ENCODE measurements around the gene MSLN. TPM values are rescaled to one million over a fixed set of nuclear protein-coding genes. Genes with fewer than 3 reads are reported as not detected.
A peak's percentile ranks its signal among the peaks of the same experiment; 100 is the strongest.

Gene MSLN
- polyA plus RNA-seq, 1 of the 3 experiments (the other 2 are of a cell fraction): 0.02 TPM

- 80% methylated on average over 5 of the region's 12 CpGs for WGBS (ENCODE audit: low lambda C conversion rate)
- Histone ChIP-seq H3F3A (replicated peaks; ENCODE audit: insufficient read depth) (peaks cover 30% of the 10 kb centered on the region), H3K9ac (no peak overlapping the region), H3K27me3 (ENCODE audit: insufficient read depth) (no peaks in the 10 kb centered on the region), H3K36me3 (replicated peaks in 1 of 2; ENCODE audit: control insufficient read depth in 1 of 2, insufficient read depth in 2 of 2, low read length in 1 of 2) (no peaks in the 10 kb centered on the region), H3K4me2 (peak overlapping the region; percentile 47; the same call in 1 of the 2 replicates), H3K79me2 (ENCODE audit: insufficient read depth) (0 out of 2 replicates have a peak, but pooled peaks cover 2% of the 10 kb centered on the region), H3K9me2 (no peaks in the 10 kb centered on the region), H4K20me1 (ENCODE audit: insufficient read depth) (no peaks in the 10 kb centered on the region), H3K4me1 (ENCODE audit: control insufficient read depth in 1 of 2, insufficient read depth in 2 of 2, low read depth in 1 of 2, low read length in 1 of 2) (peaks cover 23 to 42% of the 10 kb centered on the region in 2 experiments; a peak in 2 of 4 replicates), H2AFZ (ENCODE audit: low read depth) (no peak overlapping the region), H3K9me3 (no peaks in the 10 kb centered on the region), H3K4me3 (ENCODE audit: low read depth in 2 of 2, low read length in 1 of 2) (no peak overlapping the region), H3K27ac (ENCODE audit: low read depth in 2 of 2, low read length in 1 of 2) (no peak overlapping the region)
- no peak for DNase-seq
- POLR2A ChIA-PET: no interaction called here
- CTCF ChIA-PET: interaction anchor here (0.9 to 22.4 kb wide), 9 partner anchors 9 to 392 kb away, joined by 4 to 358 read pairs (median 6); partner anchors contain the start of genes ANTKMT, CCDC78, CIAO3 and HAGHL
- TF ChIP-seq USF2 (IDR thresholded peaks at IDR 0.05; ENCODE audit: borderline replicate concordance, low read depth, low read length) (no peak), FOXJ3 (CRISPR knock-in tag; IDR thresholded peaks at IDR 0.05) (no peak), RCOR1 (IDR thresholded peaks at IDR 0.05; ENCODE audit: low read length) (no peak)
These were observed 49.5 kb upstream of the MSLN start for GRCh38 chr16:711084-711483.

- peaks cover 30% of the 10 kb centered on the region for H3F3A ChIP-seq (replicated peaks; ENCODE audit: insufficient read depth)
- 15% methylated on average over 14 of the region's 25 CpGs for WGBS (ENCODE audit: low lambda C conversion rate)
- H3K9me2 ChIP-seq: no peaks in the 10 kb centered on the region
- H3K27me3 ChIP-seq (ENCODE audit: insufficient read depth): no peaks in the 10 kb centered on the region
- POLR2A ChIA-PET: interaction anchor here (0.9 to 1.0 kb wide), 2 partner anchors 13 to 19 kb away, joined by 3 read pairs; no protein-coding TSS in a partner anchor
- peaks cover 6% of the 10 kb centered on the region; the same call in 1 of the 2 replicates for H4K20me1 ChIP-seq (ENCODE audit: insufficient read depth)
- H2AFZ ChIP-seq (ENCODE audit: low read depth): no peak overlapping the region
- peak overlapping the region in 1 of 2 experiments; percentile 37; a peak in 1 of 4 replicates for H3K4me3 ChIP-seq (ENCODE audit: low read depth in 2 of 2, low read length in 1 of 2)
- H3K79me2 ChIP-seq (ENCODE audit: insufficient read depth): 0 out of 2 replicates have a peak, but pooled peaks cover 2% of the 10 kb centered on the region
- peaks cover 23 to 41% of the 10 kb centered on the region in 2 experiments; a peak in 2 of 4 replicates for H3K4me1 ChIP-seq (ENCODE audit: control insufficient read depth in 1 of 2, insufficient read depth in 2 of 2, low read depth in 1 of 2, low read length in 1 of 2)
- no peaks in the 10 kb centered on the region for H3K36me3 ChIP-seq (replicated peaks in 1 of 2; ENCODE audit: control insufficient read depth in 1 of 2, insufficient read depth in 2 of 2, low read length in 1 of 2)
- no peak overlapping the region for H3K9ac ChIP-seq
- peak overlapping the region; percentile 47; the same call in 1 of the 2 replicates for H3K4me2 ChIP-seq
- H3K27ac ChIP-seq (ENCODE audit: low read depth in 2 of 2, low read length in 1 of 2): peak overlapping the region in 1 of 2 experiments; percentile 67; a peak in 1 of 4 replicates
- H3K9me3 ChIP-seq: no peaks in the 10 kb centered on the region
- CTCF ChIA-PET: interaction anchor here (0.6 to 22.4 kb wide), 27 partner anchors 8 to 1513 kb away, joined by 3 to 358 read pairs (median 4); partner anchors contain the start of genes ANTKMT, CCDC78, CHTF18 and CIAO3
- DNase-seq: peak; percentile 93
- TF ChIP-seq GATA2 (CRISPR knock-in tag; IDR thresholded peaks at IDR 0.05) (no peak), REST (IDR thresholded peaks at IDR 0.05; ENCODE audit: low read depth, low read length) (no peak), IRF3 (IDR thresholded peaks at IDR 0.05; ENCODE audit: low read depth, low read length) (no peak), SIN3A (IDR thresholded peaks at IDR 0.05; ENCODE audit: borderline replicate concordance, low read depth, low read length) (peak; percentile 61; the same call in 1 of the 2 replicates), YY1 (IDR thresholded peaks at IDR 0.05; ENCODE audit: low read depth) (no peak), FOXM1 (IDR thresholded peaks at IDR 0.05; ENCODE audit: low read depth) (no peak), ZBTB33 (IDR thresholded peaks at IDR 0.05; ENCODE audit: borderline replicate concordance, low read depth) (no peak), GABPA (IDR thresholded peaks at IDR 0.05; ENCODE audit: low read depth) (no peak), NFIC (IDR thresholded peaks at IDR 0.05; ENCODE audit: borderline replicate concordance) (no peak), MXI1 (IDR thresholded peaks at IDR 0.05; ENCODE audit: low read depth, low read length) (no peak), RXRA (IDR thresholded peaks at IDR 0.05; ENCODE audit: borderline replicate concordance, low read depth) (no peak), FOSL2 (IDR thresholded peaks at IDR 0.05; ENCODE audit: borderline replicate concordance, low read depth) (no peak), ELF1 (IDR thresholded peaks at IDR 0.05) (no peak), EZH2phosphoT487 (IDR thresholded peaks at IDR 0.05; ENCODE audit: borderline replicate concordance, low read depth) (no peak), SMC3 (IDR thresholded peaks at IDR 0.05; ENCODE audit: low read depth, low read length) (peak; percentile 82)
These were observed 48.8 kb upstream of the MSLN start for GRCh38 chr16:711548-712320.
